PFSK-1 (cell line): Measurements from ENCODE around the gene ST6GALNAC3.

Experiments
- FOXP2 ChIP-seq: optimal IDR thresholded peaks from 2 replicates; pipeline ENCODE3; 2011; ENCODE audit warnings: borderline replicate concordance, control low read depth, inconsistent platforms; ENCODE audit not compliant: insufficient read depth; ENCODE audit errors: extremely low read length, extremely low read depth
- POLR2AphosphoS5 ChIP-seq: IDR thresholded peaks from 2 replicates; pipeline ENCODE4 v1.6.1; 2012; ENCODE audit warnings: low read depth, mild to moderate bottlenecking, control low read depth, low read length, moderate library complexity
- REST ChIP-seq, 2 experiments: IDR thresholded peaks; 2 replicates each; pipeline versions ENCODE4 v1.6.1 to v1.8.0; 2011 to 2012; ENCODE audit warnings: low read depth in 2 of 2, low read length in 2 of 2, control low read depth in 1 of 2, inconsistent platforms in 1 of 2, mild to moderate bottlenecking in 1 of 2, moderate library complexity in 1 of 2; ENCODE audit not compliant: insufficient read depth in 1 of 2
- SIN3A ChIP-seq: IDR thresholded peaks from 2 replicates; pipeline ENCODE4 v1.6.1; 2012; ENCODE audit warnings: mild to moderate bottlenecking, low read length, moderate library complexity, borderline replicate concordance; ENCODE audit not compliant: insufficient read depth
- TAF1 ChIP-seq: IDR thresholded peaks from 2 replicates; pipeline ENCODE4 v1.6.1; 2012; ENCODE audit warnings: low read length, control low read depth, borderline replicate concordance; ENCODE audit not compliant: insufficient read depth

Gene ST6GALNAC3

GRCh38 chr1:76674689-76675210, 600.2 kb downstream of the ST6GALNAC3 start:
- TF ChIP-seq POLR2AphosphoS5 = no peak
- TF ChIP-seq SIN3A = no peak
- no peak for TF ChIP-seq TAF1
- TF ChIP-seq REST (IDR thresholded peaks at IDR 0.05; ENCODE audit: insufficient read depth in 1 of 2, low read depth in 2 of 2, low read length in 2 of 2) = no peak
- TF ChIP-seq FOXP2 = no peak

GRCh38 chr1:76677416-76678405, 603.2 kb downstream of the ST6GALNAC3 start:
- TF ChIP-seq FOXP2 (no peak), REST (IDR thresholded peaks at IDR 0.05; ENCODE audit: insufficient read depth in 1 of 2, low read depth in 2 of 2, low read length in 2 of 2) (no peak), TAF1 (no peak), SIN3A (no peak), POLR2AphosphoS5 (no peak)

- TF ChIP-seq SIN3A = no peak
- TF ChIP-seq FOXP2 = no peak
- no peak for TF ChIP-seq TAF1
- no peak for TF ChIP-seq POLR2AphosphoS5
- no peak for TF ChIP-seq REST (IDR thresholded peaks at IDR 0.05; ENCODE audit: insufficient read depth in 1 of 2, low read depth in 2 of 2, low read length in 2 of 2)
Measured at GRCh38 chr1:76679534-76680152, 605.1 kb downstream of the ST6GALNAC3 start.

- TF ChIP-seq SIN3A (no peak), TAF1 (no peak), REST (IDR thresholded peaks at IDR 0.05; ENCODE audit: insufficient read depth in 1 of 2, low read depth in 2 of 2, low read length in 2 of 2) (no peak), POLR2AphosphoS5 (no peak), FOXP2 (no peak)
Measured at GRCh38 chr1:76680651-76681050, 606.1 kb downstream of the ST6GALNAC3 start.
